ENCODE measurements around the gene ELP2.

The ELP2 gene

GRCh38 chr18:36120297-36120696, 9.4 kb upstream of the ELP2 start:
- no peak for DNase-seq (ENCODE audit: low spot score)

- no peak for DNase-seq (ENCODE audit: low spot score)
These were observed 4.9 kb upstream of the ELP2 start for GRCh38 chr18:36124841-36125240.

DNA sequence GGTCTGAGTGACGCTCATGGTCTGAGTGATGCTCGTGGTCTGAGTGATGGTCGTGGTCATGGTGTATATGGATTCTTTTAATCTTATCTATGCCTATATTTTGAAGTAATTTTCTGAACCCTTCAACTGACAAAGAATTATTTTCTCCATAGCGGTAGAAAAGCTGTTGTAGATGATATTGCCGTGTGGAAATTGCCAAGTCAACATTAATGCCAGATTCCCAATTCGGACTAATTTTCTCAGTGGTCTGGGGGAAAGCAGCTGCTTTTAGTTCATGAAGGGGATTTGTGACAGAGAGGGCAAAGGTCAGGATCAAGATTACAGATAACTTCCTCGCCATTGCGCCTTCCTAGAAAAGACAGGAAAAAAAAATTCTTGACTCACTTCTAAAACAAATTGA, 3.0 kb upstream of the ELP2 start:
- no peak for DNase-seq (ENCODE audit: low spot score)

DNA sequence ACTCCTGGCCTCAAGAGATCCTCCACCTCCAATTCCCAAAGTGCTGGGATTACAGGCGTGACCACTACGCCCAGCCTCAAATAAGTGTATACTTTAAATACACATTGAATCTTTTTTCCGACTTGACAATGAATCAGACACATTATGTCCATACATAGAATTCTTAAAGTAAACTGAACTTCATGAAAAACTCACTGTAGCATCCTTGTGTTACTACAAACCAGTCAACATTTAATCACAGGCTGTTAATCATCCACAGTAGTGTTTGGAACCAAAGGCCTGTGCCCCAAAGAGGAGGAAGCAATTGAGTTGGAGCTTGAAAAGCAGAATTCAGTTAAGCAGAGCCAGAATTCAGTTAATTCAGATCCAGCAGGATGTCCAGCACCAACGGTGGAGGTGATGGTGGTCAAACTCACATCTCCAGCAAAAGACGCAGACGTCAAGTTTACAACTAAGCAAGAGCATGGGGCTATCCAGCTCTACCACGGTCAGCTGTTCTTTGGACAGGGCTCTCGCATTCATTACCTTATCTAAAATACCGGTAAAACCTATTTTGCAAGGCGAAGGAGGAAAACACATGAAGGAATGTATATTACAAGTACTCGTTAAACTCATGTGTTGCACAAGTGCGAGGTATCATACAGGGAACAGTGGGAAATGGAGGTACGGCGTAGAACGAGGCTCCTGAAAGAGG, 1.7 kb upstream of the ELP2 start:
- DNase-seq (ENCODE audit: low spot score), result no peak

- DNase-seq (ENCODE audit: low spot score), result peak; percentile 65
These were observed 1.2 kb upstream of the ELP2 start for GRCh38 chr18:36128530-36128870.

GRCh38 chr18:36128907-36129299, 796 bp upstream of the ELP2 start:
- no peak for DNase-seq (ENCODE audit: low spot score)

- no peak for DNase-seq (ENCODE audit: low spot score)
These were observed 536 bp downstream of the ELP2 start for GRCh38 chr18:36130039-36130831.

- DNase-seq (ENCODE audit: low spot score), result no peak
These were observed 1.4 kb downstream of the ELP2 start for GRCh38 chr18:36130883-36131653.

- DNase-seq (ENCODE audit: low spot score), result no peak
These were observed 2.2 kb downstream of the ELP2 start for GRCh38 chr18:36131692-36132483.

DNA sequence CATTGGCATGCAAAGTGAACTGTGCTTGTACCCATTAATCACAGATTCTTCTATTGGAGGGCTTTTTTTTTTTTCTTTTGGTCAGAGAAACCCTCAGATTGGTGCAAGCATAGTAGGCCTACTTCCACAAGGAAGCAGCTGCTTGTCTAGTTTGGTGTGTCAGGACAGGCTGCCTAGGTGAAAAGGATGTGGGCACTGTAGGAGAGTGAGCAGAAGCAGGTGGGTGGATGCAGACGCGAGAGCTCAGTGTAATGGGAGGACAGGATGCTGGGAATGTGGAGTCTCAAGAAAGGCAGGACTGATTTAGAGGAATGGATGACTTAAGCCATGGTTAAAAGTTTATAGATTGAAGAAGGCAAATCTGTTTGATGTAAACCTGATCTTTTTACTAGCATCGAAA, 3.1 kb downstream of the ELP2 start:
- no peak for DNase-seq (ENCODE audit: low spot score)

- DNase-seq (ENCODE audit: low spot score), result no peak
These were observed 5.6 kb downstream of the ELP2 start for GRCh38 chr18:36135264-36135663.

DNA sequence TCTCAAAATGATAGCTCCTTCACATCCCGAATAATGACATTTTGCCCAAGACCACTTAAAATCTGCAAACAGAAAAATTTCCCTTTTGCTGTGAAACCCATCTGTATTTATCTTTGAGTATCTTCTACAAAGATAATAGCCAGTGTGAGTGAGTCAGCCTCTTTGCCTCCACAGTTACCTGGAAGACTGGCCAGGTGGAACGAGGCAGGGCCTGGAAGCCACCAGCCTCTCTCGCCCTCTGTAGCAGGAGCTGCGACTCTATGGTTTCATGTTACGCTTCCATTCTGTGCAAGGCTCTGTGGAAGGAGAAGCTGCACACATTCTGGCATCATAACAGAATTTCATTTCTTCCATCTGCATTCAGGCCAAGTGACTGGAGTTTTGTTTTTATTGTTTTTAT, 9.5 kb downstream of the ELP2 start:
- DNase-seq (ENCODE audit: low spot score), result no peak

DNA sequence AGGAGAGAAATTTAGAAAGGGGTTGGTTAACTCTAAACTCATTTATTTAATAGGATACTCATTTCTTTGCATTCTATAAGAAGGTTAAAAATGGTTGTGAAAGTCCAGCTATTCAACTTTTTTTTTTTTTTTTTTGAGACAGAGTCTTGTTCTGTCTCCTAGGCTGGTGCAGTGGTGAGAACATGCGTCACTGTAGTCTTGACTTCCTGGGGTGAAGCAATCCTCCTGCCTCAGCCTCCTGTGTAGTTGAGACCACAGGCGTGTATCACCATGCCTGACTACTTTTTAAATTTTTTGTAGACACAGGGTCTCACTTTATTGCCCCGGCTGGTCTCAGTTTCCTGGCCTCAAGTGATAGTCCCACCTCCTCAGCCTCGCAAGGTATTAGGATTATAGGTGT, 11.9 kb downstream of the ELP2 start:
- no peak for DNase-seq (ENCODE audit: low spot score)

DNA sequence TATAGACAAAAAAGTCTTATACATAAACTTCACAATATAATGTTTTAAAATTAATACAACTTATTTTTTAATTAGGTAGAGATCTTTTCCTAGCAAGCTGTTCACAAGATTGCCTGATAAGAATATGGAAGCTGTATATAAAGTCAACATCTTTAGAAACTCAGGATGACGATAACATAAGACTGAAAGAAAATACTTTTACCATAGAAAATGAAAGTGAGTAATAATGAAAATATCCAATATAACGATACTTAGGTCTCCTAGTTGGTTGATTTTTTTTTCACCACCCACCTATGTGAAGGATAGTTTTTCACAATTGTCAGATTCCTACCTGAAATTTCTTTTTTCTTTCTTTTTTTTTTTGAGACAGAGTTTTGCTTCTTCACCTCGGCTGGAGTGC, 13.1 kb downstream of the ELP2 start:
- DNase-seq (ENCODE audit: low spot score), result no peak

DNA sequence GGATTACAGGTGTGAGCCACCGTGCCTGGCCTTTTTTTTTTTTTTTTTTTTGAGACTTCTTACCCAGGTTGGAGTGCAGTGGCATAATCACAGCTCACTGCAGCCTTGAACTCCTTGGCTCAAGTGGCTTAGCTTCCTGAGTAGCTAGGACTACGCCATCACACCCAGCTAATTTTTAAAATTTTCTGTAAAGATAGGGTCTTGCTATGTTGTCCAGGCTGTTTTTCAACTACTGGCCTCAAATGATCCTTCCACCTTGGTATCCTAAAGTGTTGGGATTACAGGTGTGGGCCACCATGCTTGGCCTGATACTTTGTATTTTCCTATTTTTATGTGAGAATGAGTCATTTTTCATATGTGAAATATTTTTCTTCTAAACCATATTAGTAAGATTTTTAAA, 13.7 kb downstream of the ELP2 start:
- DNase-seq (ENCODE audit: low spot score), result no peak

GRCh38 chr18:36149514-36150289, 20.0 kb downstream of the ELP2 start:
- DNase-seq (ENCODE audit: low spot score), result no peak

DNA sequence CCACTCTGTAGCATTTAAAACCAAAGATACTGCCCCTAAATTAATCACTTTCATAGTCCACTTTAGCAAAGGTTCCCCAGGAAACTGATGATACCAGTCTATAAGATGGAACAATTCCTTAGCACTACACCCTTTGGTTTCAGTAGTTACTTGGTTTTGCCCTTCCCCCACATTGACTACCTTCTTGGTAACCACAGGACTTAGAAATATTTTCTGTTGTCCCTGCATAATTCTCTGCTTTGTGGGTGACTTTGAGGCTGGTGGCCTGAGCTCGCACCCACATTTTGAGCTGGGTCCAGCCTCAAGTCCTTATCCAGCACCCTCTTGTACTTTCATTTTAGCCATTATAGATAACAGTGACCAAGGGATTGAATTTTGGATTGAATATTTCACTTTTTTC, 23.1 kb downstream of the ELP2 start:
- no peak for DNase-seq (ENCODE audit: low spot score)

DNA sequence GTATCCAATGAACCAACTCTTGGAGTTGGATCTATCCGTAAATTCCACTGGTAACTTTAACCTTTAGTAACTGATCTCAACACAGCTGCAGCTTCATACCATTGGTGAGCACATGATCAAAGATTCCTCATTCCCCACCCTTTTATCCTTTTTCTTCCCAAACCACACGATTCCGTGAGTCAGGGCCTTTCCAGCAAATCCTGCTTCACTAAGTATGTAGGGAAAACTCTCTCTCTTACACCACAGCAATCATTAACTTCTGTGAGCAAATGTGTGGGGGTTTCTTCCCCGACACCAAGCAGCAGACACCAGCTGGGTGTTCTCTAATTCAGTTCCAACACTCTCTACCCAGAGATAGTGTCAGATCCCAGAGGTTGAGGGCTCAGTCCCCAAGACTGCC, 23.5 kb downstream of the ELP2 start:
- DNase-seq (ENCODE audit: low spot score), result no peak

DNA sequence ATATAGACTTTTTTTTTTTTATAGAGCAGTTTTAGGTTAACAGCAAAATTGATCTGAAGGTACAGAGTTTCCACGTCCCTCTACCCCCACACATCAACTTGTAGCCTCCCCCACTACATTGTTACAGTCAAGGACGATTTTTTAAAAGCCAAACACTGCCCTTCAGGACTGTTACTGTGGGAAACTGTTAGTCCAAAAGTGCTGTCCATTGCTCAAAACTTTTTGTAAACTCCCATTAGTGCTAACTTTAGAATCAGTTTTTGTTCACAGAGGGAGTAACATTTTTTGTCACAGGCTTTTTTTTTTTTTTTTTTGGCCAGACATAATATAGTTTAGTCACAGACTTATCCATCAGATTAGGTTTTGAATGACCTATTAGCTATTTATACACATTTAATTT, 24.1 kb downstream of the ELP2 start:
- no peak for DNase-seq (ENCODE audit: low spot score)

GRCh38 chr18:36155851-36156757, 26.4 kb downstream of the ELP2 start:
- no peak for DNase-seq (ENCODE audit: low spot score)

GRCh38 chr18:36157441-36157840, 27.7 kb downstream of the ELP2 start:
- no peak for DNase-seq (ENCODE audit: low spot score)
